ENCODE data around the gene CTCF. TPM values are rescaled to one million over a fixed set of nuclear protein-coding genes. Genes with fewer than 3 reads are reported as not detected.
A peak's percentile ranks its signal among the peaks of the same experiment; 100 is the strongest.

CTCF gene
- total RNA-seq, 1 experiment from 2014 or later = 30.3 TPM

- ATAC-seq (peak; percentile 53; the same call in 1 of the 2 replicates), DNase-seq (peak; percentile 28)
- ChIA-PET CTCF (no interaction called here), POLR2A (ENCODE audit: unreplicated experiment) (no interaction called here)
- Histone ChIP-seq H3K9me3 (ENCODE audit: low read length) (no peaks in the 10 kb centered on the region), H3K9ac (ENCODE audit: low read length) (peak within 1 kb of the TSS; percentile 84), H3F3A (ENCODE audit: low read length, unreplicated experiment) (no peaks in the 10 kb centered on the region), H3K4me3 (ENCODE audit: low read length) (peak within 1 kb of the TSS; percentile 80), H3K9me2 (replicated peaks; ENCODE audit: low read length) (no peaks in the 10 kb centered on the region), H2AFZ (ENCODE audit: low read length) (peak within 1 kb of the TSS; percentile 71), H3K27me3 (ENCODE audit: low read length) (no peaks in the 10 kb centered on the region), H3K79me2 (ENCODE audit: low read length) (peaks cover 40% of the 10 kb centered on the region), H3K4me2 (ENCODE audit: low read length) (peak within 1 kb of the TSS; percentile 96), H4K20me1 (ENCODE audit: low read length) (peaks cover 6% of the 10 kb centered on the region; the same call in 1 of the 2 replicates), H3K4me1 (ENCODE audit: insufficient read depth, low read length) (no peaks in the 10 kb centered on the region; the same call in 1 of the 2 replicates), H3K27ac (ENCODE audit: low read length) (peak within 1 kb of the TSS; percentile 3), H3K36me3 (ENCODE audit: low read depth, low read length) (no peaks in the 10 kb centered on the region)
- intact Hi-C loops (cut with micrococcal nuclease) = no loop called here
- BruUV-seq (replicated peaks) = no TSS peak
- TF ChIP-seq EZH2 (IDR thresholded peaks at IDR 0.05; ENCODE audit: low read length, unreplicated experiment) (no peak), CTCF (conservative IDR thresholded peaks at IDR 0.05; ENCODE audit: low read depth, low read length) (no peak), EZH2phosphoT487 (IDR thresholded peaks at IDR 0.05; ENCODE audit: borderline replicate concordance, low read length) (no peak)
These were observed 34.0 kb upstream of the CTCF start, which contains the start of gene RIPOR1 for GRCh38 chr16:67528222-67528869. Gene RIPOR1, plus strand, starts transcription at chr16:67528829. Its CDS starts 9,618 bp downstream, at chr16:67538447.

- no peak for TF ChIP-seq EZH2phosphoT487 (IDR thresholded peaks at IDR 0.05; ENCODE audit: borderline replicate concordance, low read length)
- no peak for TF ChIP-seq CTCF (conservative IDR thresholded peaks at IDR 0.05; ENCODE audit: low read depth, low read length)
- TF ChIP-seq EZH2 (IDR thresholded peaks at IDR 0.05; ENCODE audit: low read length, unreplicated experiment) = no peak
- no peaks in the 10 kb centered on the region; the same call in 1 of the 2 replicates for H3K4me1 ChIP-seq (ENCODE audit: insufficient read depth, low read length)
- peaks cover 42% of the 10 kb centered on the region for H3K79me2 ChIP-seq (ENCODE audit: low read length)
- no peaks in the 10 kb centered on the region for H3F3A ChIP-seq (ENCODE audit: low read length, unreplicated experiment)
- DNase-seq = peak; percentile 33
- no peaks in the 10 kb centered on the region for H3K9me2 ChIP-seq (replicated peaks; ENCODE audit: low read length)
- no peaks in the 10 kb centered on the region for H3K27me3 ChIP-seq (ENCODE audit: low read length)
- ChIA-PET CTCF (interaction anchor here (1.4 kb wide), 1 partner anchor 8 kb away, joined by 3 read pairs; no protein-coding TSS in a partner anchor), POLR2A (ENCODE audit: unreplicated experiment) (no interaction called here)
- peaks cover 6% of the 10 kb centered on the region; the same call in 1 of the 2 replicates for H4K20me1 ChIP-seq (ENCODE audit: low read length)
- H3K9ac ChIP-seq (ENCODE audit: low read length) = peak overlapping the region; percentile 84
- peak overlapping the region; percentile 3 for H3K27ac ChIP-seq (ENCODE audit: low read length)
- peak overlapping the region; percentile 80 for H3K4me3 ChIP-seq (ENCODE audit: low read length)
- peak overlapping the region; percentile 96 for H3K4me2 ChIP-seq (ENCODE audit: low read length)
- BruUV-seq (replicated peaks) = no TSS peak
- intact Hi-C loops (cut with micrococcal nuclease) = no loop called here
- no peaks in the 10 kb centered on the region for H3K36me3 ChIP-seq (ENCODE audit: low read depth, low read length)
- no peaks in the 10 kb centered on the region for H3K9me3 ChIP-seq (ENCODE audit: low read length)
- H2AFZ ChIP-seq (ENCODE audit: low read length) = peak overlapping the region; percentile 71
- ATAC-seq = peak; percentile 47
These were observed 33.3 kb upstream of the CTCF start for GRCh38 chr16:67528870-67529581.
